Measurements from ENCODE around the gene SMCR8. TPM values are rescaled to one million over a fixed set of nuclear protein-coding genes. Genes with fewer than 3 reads are reported as not detected.

SMCR8 gene
- total RNA-seq, 1 donor from 2014 or later = 9.9 TPM

Small RNA genes lying within 50 kb of the gene (microRNA-seq; reads per million reads assigned to microRNA genes)
- gene MIR6778 = not detected

Other genes starting within 250 kb of the SMCR8 start
- gene DRG2, start 227.3 kb upstream of the SMCR8 start, total RNA-seq = 17.8 TPM
- 0.70 TPM for gene MYO15A, start 206.5 kb upstream of the SMCR8 start, total RNA-seq
- 168 TPM for gene ALKBH5, start 131.5 kb upstream of the SMCR8 start, total RNA-seq
- gene LLGL1, start 89.7 kb upstream of the SMCR8 start, total RNA-seq = 9.6 TPM
- 294 TPM for gene FLII, start 56.6 kb upstream of the SMCR8 start, total RNA-seq
- 28.0 TPM for gene MIEF2, start 54.6 kb upstream of the SMCR8 start, total RNA-seq
- gene TOP3A, start 299 bp upstream of the SMCR8 start, total RNA-seq = 14.1 TPM
- gene SHMT1, start 48.3 kb downstream of the SMCR8 start, total RNA-seq = 2.3 TPM
- not detected for gene EVPLL, start 62.5 kb downstream of the SMCR8 start, total RNA-seq
- not detected for gene LGALS9C, start 161.5 kb downstream of the SMCR8 start, total RNA-seq